Measurements from ENCODE around the gene VAT1L. TPM values are rescaled to one million over a fixed set of nuclear protein-coding genes. Genes with fewer than 3 reads are reported as not detected.

The VAT1L gene
- total RNA-seq, 1 donor from 2014 or later, result not detected

DNA sequence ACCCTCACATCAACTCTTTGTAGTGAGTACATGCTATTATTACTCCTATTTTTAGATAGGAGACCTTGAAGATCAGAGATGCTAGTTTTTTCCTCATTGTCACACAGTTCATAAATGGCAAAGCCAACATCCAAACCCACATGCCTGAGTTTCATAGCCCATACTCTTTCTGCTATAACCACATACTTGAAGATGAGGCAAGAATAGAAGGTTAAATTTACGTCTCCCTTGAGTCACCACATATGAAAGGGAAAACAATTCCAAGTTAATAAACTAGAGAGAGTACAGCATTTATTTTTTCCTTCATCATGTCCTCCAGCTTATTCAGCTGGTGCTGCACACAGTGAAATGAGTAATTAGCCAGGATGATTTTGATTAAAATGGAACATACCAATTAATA, 42.4 kb upstream of the VAT1L start:
- Mint-ChIP-seq H3K4me3 (ENCODE audit: unreplicated experiment) (no peak overlapping the region), H3K27me3 (ENCODE audit: low read depth) (peaks cover 12% of the 10 kb centered on the region), H3K4me1 (ENCODE audit: low read depth) (no peaks in the 10 kb centered on the region), H3K36me3 (ENCODE audit: low read depth) (no peaks in the 10 kb centered on the region), H3K27ac (ENCODE audit: unreplicated experiment) (no peak overlapping the region), H3K9me3 (ENCODE audit: low read depth) (no peaks in the 10 kb centered on the region)
- no peak for TF ChIP-seq CTCF (IDR thresholded peaks at IDR 0.05)
- no peak for DNase-seq (ENCODE audit: low spot score)

DNA sequence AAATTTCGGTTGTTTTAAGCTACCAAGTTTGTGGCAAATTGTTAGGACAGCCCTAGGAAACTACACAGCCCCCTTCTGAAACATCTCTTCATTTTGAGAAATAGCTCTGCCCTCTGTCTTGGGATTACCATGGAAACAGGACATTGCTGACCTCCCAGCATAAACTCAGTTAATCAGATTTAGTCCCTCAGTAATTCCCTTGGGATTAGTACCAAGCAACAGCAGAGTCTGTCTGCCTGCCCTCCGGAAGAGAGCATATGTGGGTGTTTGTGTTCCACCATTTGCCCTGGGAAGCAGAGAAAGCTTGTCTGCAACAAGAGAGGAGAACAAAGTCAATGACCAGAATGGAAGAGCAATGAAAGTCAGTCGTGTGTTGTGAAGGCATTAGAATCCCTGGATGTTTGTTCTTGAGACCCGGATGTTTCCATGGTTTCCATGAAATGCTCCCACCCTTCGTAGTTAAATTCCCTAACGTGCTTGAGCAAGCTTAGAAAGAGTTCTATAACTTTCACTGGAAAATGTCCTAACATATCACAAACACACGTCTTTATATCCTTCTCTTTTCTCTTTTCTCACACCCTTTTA, 39.9 kb upstream of the VAT1L start:
- Mint-ChIP-seq H3K27ac (ENCODE audit: unreplicated experiment) (no peak overlapping the region), H3K9me3 (ENCODE audit: low read depth) (no peaks in the 10 kb centered on the region), H3K4me3 (ENCODE audit: unreplicated experiment) (no peak overlapping the region), H3K27me3 (ENCODE audit: low read depth) (peaks cover 19% of the 10 kb centered on the region), H3K4me1 (ENCODE audit: low read depth) (no peaks in the 10 kb centered on the region), H3K36me3 (ENCODE audit: low read depth) (no peaks in the 10 kb centered on the region)
- no peak for DNase-seq (ENCODE audit: low spot score)
- TF ChIP-seq CTCF (IDR thresholded peaks at IDR 0.05), result no peak

DNA sequence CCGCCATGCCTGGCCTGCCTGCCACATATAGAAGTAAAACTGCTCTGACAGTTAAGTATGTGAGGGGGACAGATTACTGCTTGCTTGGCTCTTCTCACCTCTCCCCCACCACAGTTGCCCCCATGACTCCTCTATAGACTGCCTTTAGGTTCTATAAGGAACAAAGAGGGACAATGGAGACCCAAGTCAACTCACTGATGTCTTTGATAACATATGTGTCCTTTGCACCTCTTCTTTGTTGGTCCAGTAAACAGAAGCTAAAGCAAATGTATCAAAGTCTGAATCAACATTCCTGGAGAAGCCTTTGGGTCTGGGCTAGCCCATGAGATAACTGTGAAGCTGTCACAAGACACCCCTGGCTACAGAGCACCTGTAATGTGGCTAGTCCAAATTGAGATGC, 38.9 kb upstream of the VAT1L start:
- H3K27me3 Mint-ChIP-seq (ENCODE audit: low read depth), result peaks cover 22% of the 10 kb centered on the region
- H3K4me3 Mint-ChIP-seq (ENCODE audit: unreplicated experiment), result no peak overlapping the region
- no peaks in the 10 kb centered on the region for H3K4me1 Mint-ChIP-seq (ENCODE audit: low read depth)
- no peaks in the 10 kb centered on the region for H3K9me3 Mint-ChIP-seq (ENCODE audit: low read depth)
- TF ChIP-seq CTCF (IDR thresholded peaks at IDR 0.05), result no peak
- H3K27ac Mint-ChIP-seq (ENCODE audit: unreplicated experiment), result no peak overlapping the region
- H3K36me3 Mint-ChIP-seq (ENCODE audit: low read depth), result no peaks in the 10 kb centered on the region
- DNase-seq (ENCODE audit: low spot score), result no peak

DNA sequence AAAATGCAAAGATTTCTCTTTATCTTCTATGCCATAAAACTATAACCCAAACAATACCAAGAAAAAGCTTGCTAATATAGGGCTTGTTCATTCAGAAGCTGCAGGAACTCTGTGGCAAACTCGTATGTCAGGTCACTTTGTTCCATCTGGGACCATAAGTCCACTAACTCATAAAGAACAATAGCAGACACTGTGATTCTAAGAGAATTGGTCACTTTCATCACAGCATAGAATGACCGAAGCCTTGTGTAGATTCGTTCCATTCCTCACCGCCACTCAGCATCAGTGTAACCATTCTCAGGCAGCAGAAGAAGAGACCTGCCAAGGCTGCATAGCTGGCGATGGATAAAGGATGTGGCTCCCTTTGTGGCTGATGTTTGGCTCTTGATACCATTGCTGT, 30.3 kb upstream of the VAT1L start:
- Mint-ChIP-seq H3K27me3 (ENCODE audit: low read depth) (peaks cover 6% of the 10 kb centered on the region), H3K9me3 (ENCODE audit: low read depth) (peaks cover 4% of the 10 kb centered on the region), H3K4me1 (ENCODE audit: low read depth) (no peaks in the 10 kb centered on the region), H3K4me3 (ENCODE audit: unreplicated experiment) (no peak overlapping the region), H3K36me3 (ENCODE audit: low read depth) (no peaks in the 10 kb centered on the region), H3K27ac (ENCODE audit: unreplicated experiment) (no peak overlapping the region)
- no peak for TF ChIP-seq CTCF (IDR thresholded peaks at IDR 0.05)
- no peak for DNase-seq (ENCODE audit: low spot score)

GRCh38 chr16:77758508-77758907, 29.9 kb upstream of the VAT1L start:
- DNase-seq (ENCODE audit: low spot score), result no peak
- TF ChIP-seq CTCF (IDR thresholded peaks at IDR 0.05), result no peak
- Mint-ChIP-seq H3K9me3 (ENCODE audit: low read depth) (peaks cover 4% of the 10 kb centered on the region), H3K4me1 (ENCODE audit: low read depth) (no peaks in the 10 kb centered on the region), H3K27me3 (ENCODE audit: low read depth) (peaks cover 6% of the 10 kb centered on the region), H3K4me3 (ENCODE audit: unreplicated experiment) (no peak overlapping the region), H3K36me3 (ENCODE audit: low read depth) (no peaks in the 10 kb centered on the region), H3K27ac (ENCODE audit: unreplicated experiment) (no peak overlapping the region)

Data from chondrocyte (in vitro differentiated cells).